ENCODE measurements around the gene CKMT1B.
"Not testable (repeated sequence)": the region's sequence is repeated elsewhere in the genome, so short reads cannot be mapped to it uniquely, and the experiment has no call there.

DNA sequence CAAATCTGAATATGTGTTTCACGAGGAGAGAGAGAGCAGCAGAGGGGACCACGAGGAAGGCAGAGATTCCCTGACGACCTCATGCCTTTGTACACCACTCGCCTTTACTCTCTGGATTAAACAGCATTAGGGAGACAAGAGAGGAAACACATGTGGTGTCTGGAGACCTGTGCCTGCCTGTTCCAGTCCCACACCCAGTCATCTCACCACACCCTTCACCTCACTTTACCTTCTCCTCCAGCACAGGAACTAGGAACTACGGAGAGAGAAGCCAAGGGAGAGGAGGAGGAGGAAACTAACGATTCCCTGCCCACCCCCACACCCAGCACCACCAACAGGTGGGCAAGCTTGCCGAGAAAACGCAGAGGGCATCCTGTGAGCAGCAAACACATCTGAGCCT is 986 bp upstream of the CKMT1B start:
- TF ChIP-seq, protein P1, sequence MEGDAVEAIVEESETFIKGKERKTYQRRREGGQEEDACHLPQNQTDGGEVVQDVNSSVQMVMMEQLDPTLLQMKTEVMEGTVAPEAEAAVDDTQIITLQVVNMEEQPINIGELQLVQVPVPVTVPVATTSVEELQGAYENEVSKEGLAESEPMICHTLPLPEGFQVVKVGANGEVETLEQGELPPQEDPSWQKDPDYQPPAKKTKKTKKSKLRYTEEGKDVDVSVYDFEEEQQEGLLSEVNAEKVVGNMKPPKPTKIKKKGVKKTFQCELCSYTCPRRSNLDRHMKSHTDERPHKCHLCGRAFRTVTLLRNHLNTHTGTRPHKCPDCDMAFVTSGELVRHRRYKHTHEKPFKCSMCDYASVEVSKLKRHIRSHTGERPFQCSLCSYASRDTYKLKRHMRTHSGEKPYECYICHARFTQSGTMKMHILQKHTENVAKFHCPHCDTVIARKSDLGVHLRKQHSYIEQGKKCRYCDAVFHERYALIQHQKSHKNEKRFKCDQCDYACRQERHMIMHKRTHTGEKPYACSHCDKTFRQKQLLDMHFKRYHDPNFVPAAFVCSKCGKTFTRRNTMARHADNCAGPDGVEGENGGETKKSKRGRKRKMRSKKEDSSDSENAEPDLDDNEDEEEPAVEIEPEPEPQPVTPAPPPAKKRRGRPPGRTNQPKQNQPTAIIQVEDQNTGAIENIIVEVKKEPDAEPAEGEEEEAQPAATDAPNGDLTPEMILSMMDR (IDR thresholded peaks at IDR 0.05): not testable (repeated sequence)
- TF ChIP-seq POLR2A (IDR thresholded peaks at IDR 0.05): not testable (repeated sequence)

Data from right lobe of liver (tissue), 4 donors.